ENCODE data around the gene PCDH19.
A peak's percentile ranks its signal among the peaks of the same experiment; 100 is the strongest.

GRCh38 chrX:100411802-100412715 is 2.0 kb upstream of the PCDH19 start:
- TF ChIP-seq, protein P1, sequence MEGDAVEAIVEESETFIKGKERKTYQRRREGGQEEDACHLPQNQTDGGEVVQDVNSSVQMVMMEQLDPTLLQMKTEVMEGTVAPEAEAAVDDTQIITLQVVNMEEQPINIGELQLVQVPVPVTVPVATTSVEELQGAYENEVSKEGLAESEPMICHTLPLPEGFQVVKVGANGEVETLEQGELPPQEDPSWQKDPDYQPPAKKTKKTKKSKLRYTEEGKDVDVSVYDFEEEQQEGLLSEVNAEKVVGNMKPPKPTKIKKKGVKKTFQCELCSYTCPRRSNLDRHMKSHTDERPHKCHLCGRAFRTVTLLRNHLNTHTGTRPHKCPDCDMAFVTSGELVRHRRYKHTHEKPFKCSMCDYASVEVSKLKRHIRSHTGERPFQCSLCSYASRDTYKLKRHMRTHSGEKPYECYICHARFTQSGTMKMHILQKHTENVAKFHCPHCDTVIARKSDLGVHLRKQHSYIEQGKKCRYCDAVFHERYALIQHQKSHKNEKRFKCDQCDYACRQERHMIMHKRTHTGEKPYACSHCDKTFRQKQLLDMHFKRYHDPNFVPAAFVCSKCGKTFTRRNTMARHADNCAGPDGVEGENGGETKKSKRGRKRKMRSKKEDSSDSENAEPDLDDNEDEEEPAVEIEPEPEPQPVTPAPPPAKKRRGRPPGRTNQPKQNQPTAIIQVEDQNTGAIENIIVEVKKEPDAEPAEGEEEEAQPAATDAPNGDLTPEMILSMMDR (IDR thresholded peaks at IDR 0.05; ENCODE audit: poor library complexity) = peak; percentile 20
- TF ChIP-seq EZH2 (IDR thresholded peaks at IDR 0.05; ENCODE audit: borderline replicate concordance) (no peak), EZH2phosphoT487 (IDR thresholded peaks at IDR 0.05; ENCODE audit: low read depth, severe bottlenecking, unreplicated experiment) (no peak)
